Activated CD8-positive, alpha-beta memory T cell treated with anti-CD3 and anti-CD28 coated beads for 24 hours (primary cell): ENCODE data around the gene C16orf96.
A peak's percentile ranks its signal among the peaks of the same experiment; 100 is the strongest.

Experiments used
- DNase-seq: peaks from one replicate; pipeline ENCODE4 v3.0.0-alpha.2; 2020

C16orf96 gene

GRCh38 chr16:4624015-4624826 lies 68.1 kb downstream of the C16orf96 start, which contains the start of gene MGRN1:
MGRN1 (plus strand) TSS chr16:4624826; CDS start chr16:4624961, 135 bp downstream.
- DNase-seq = peak; percentile 96

DNA sequence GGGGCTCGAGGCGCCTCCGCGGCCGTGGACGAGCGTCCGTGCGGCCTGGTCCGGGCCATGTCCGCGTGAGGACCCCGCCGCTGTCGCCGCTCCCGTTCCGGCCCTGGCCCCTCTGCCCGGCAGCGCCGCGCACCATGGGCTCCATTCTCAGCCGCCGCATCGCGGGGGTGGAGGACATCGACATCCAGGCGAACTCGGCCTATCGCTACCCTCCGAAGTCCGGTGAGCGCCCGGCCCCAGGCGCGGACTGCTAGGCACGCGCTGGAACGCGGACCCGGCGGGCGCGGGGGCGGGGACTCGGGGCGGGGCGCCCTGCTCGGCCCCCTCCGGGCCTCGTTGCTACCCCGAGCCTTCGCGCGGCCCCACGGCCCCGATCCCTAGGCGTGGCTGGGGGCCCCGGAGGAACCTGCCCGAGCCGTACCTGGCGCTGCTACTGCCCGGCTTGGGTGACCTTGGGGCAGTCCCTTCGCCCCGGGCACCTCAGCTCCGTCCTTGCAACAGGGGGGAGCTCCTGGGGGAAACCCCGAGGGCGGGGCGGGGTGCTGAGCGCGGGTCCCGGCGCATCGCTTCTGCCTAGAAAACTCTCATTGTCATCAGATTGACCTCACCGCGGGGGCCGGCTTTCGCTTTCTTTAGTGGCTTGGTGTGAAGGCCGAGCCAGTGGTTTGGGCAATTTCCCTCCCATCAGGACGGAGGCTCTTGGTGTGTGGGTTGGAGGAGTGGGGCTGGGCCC lies 68.9 kb downstream of the C16orf96 start:
- DNase-seq = peak; percentile 87

GRCh38 chr16:4625560-4626159 lies 69.5 kb downstream of the C16orf96 start:
- DNase-seq = no peak

- no peak for DNase-seq
Observed at GRCh38 chr16:4626396-4626795, 70.3 kb downstream of the C16orf96 start.

DNA sequence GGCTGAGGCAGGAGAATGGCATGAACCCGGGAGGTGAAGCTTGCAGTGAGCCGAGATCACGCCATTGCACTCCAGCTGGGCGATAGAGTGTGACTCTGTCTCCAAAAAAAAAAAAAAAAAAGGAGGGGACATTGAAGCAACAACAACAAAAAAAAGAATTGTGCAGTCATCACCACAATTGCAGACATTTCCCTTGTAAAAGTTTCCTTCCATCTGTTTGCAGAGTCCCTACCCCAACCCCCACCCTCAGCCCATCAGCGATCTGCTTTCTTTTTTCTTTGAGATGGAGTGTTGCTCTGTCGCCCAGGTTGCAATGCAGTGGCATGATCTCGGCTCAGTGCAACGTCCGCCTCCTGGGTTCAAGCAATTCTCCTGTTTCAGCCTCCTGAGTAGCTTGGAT lies 72.1 kb downstream of the C16orf96 start:
- DNase-seq = no peak

GRCh38 chr16:4631444-4631843 lies 75.3 kb downstream of the C16orf96 start:
- no peak for DNase-seq

DNA sequence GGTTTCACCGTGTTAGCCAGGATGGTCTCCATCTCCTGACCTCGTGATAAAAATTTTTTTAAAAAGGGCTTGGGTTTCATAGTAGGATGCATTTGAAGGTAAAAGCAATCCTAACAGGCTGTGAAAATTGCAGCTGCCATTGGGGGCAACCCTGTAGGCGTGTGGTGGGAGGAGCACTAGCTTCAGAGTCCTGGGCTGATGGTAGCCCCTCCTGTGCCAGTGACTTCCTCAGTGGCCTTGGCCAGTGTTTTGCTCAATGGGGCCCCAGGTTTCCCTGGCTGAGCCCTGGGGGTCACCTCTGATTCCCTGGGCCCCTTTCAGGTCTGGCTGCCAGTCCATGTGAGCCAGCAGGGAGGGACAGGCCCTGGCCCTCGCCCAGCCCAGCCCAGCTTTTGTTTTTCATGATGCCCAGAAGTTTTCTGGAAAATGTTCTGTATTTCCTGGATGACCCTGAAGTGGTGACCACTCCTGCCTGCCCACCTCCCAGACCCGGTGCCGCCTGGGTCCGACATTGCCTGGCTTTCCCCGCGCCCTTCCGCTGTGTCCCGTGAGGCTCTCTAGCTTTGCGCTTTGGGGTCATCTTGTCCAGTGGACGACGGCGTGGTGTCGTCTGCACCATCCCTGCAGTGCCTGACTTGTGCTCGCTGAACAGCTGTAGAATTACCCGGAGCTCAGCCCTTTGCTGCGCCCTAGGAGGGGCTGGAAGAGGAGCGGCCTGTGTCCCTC lies 77.9 kb downstream of the C16orf96 start:
- DNase-seq = no peak

GRCh38 chr16:4634768-4635167 lies 78.6 kb downstream of the C16orf96 start:
- DNase-seq = no peak

GRCh38 chr16:4636196-4636595 lies 80.1 kb downstream of the C16orf96 start:
- DNase-seq = no peak

DNA sequence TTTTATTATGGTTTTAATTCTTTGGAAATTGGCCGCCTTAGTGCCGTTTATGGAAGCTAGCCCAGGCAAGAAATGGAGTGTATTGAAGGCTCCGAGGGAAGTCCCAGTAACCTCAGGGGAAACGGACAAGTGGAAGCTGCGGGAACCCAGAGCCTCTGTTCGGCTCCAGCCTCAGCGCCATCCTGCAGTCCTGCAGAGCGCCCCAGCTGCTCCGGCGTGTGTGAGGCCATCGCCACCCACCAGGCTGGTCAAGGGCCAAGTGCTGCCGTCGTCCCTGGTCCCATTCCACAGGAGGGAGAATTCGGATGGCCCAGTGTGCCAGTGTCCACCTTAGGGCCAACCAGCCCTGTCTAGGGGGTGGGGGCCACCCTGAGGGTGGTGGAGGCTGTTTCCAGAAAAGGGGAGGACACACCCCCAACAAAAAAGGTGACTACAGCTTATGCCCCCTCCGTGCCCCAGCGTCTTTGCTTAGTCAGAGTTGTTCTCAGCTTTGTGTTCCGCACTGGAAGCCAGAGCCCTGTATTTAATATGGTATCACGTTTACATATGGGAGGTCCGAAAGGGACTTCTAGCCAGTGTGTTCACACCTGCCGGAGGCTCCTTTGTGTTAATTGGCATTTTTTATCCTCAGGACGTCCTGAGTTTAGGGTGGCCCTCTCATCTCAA lies 81.5 kb downstream of the C16orf96 start:
- DNase-seq = no peak

- DNase-seq = no peak
Observed at GRCh38 chr16:4639899-4640509, 83.9 kb downstream of the C16orf96 start.

DNA sequence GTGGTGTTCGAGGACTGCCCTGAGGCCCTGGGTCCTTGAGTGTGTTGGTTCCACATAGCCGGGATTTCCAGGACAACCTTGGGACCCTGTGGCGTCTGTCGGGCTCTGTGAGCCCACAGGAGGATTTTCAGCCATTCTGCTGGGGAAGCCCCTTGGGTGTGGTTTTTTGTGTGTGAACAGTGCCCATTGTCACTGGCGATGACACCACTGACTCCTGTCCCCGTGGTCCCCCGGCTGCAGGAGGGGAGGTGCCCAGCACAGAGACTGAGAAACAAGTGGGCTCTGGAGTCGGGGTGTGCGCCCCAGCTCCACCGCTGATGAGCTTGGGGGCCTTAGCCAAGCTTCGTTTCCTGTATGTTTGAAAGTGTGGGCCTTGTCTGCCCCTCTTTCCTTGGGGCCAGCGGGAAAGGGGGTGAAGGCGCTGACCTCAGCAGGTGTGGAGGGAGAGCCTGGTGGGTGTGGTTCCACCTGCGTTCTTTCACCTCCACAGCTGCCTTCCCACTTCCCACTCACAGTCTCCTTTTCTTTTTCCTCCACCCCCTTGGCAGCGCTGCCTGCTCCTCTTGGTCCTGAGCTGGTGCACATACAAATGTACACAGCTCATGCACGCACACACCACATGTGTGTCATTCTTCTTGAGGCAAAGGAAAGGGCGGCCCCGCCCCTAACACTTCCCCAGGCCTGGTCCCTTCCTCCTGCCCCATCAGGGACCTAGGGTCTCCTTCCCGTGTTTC lies 84.6 kb downstream of the C16orf96 start:
- DNase-seq = no peak

GRCh38 chr16:4641306-4641687 lies 85.2 kb downstream of the C16orf96 start:
- DNase-seq = no peak

GRCh38 chr16:4641895-4642294 lies 85.8 kb downstream of the C16orf96 start:
- no peak for DNase-seq

DNA sequence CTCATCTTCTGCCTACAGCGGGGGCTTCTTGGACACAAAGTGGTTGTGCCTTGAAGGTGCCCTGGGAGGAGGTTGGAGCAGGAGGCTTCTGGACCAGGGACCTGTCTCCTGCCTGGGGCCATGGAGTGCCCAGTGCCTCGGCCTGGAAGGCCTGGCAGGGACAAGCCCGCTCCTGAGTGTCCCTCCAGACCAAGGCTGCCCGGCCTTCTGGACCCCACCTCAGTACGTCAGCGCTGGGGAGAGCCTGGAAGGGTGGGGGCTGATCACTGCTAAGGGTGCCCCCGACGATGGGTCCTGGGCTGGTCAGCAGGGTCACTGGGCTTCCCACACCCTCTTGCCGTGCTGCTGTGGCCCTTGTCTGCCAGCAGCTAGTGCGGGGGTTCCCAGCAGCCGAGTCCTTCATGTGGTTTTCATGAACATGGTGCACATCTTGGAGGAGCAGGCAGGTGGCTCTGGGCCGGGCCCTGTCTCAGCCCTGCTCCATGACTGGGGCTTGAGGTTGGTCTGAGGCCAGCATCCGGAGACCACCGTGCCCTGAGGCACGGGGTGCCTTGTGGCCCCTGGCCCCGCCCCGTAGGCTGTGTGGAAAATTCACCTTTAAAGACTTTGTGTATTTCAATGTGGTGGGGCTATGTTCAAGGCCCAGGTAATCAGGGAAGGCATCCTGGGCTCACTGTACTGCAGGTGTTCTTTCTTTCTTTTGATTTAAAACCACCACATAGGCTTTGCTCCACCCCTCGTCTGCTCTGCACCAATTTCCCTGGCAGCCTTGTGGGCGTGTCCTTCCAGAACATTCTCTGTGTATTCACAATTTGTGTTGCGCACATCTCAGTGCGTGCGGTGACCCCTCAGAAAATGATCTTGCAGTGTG lies 90.9 kb downstream of the C16orf96 start:
- no peak for DNase-seq

- no peak for DNase-seq
Observed at GRCh38 chr16:4647644-4647980, 91.5 kb downstream of the C16orf96 start.

DNA sequence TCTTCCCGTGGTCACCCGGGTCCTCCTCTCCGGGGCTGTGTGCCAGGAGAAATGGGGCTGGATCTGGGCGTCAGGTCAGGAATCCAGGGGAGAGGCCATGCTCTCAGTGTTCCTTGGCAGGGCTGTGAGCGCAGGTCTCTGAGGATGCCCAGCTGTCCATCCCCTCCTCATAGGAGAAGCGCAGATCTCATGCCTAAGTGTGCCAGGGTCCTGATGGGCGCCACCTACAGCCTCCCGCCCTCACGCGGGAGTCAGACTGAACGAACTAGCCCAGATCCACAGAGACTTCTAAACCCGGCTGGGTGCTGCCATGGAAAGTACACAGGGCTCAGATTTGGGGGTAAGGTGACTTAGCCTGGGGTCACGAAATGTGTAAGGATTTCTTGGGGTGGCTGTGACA lies 92.8 kb downstream of the C16orf96 start:
- no peak for DNase-seq

- DNase-seq = no peak
Observed at GRCh38 chr16:4649744-4650442, 93.8 kb downstream of the C16orf96 start.
